BJ (cell line): ENCODE measurements around the gene SEC14L3. TPM values are rescaled to one million over a fixed set of nuclear protein-coding genes. Genes with fewer than 3 reads are reported as not detected.

Source experiments
- CTCF ChIA-PET: fragments of 350-600 bp; formaldehyde crosslinking; extraction: SDS; loops from one replicate; lab custom pipeline; 2021; ENCODE audit warnings: antibody characterized with exemption, inconsistent platforms; lab: Yijun Ruan, JAX
- POLR2A ChIA-PET: fragments of 300-600 bp; sonication (Branson Sonifier 250); formaldehyde crosslinking; extraction: SDS; loops from one replicate; lab custom pipeline; 2021; ENCODE audit warnings: antibody characterized with exemption; lab: Charles Lee
- DNase-seq: peaks from one replicate; pipeline ENCODE4 v3.0.0-alpha.2; 2011; ENCODE audit warnings: low read depth
- H3K27me3 ChIP-seq: 2 replicates; pipeline ENCODE4 v1.6.0; 2011; ENCODE audit warnings: low read length; ENCODE audit not compliant: control insufficient read depth, insufficient read depth
- H3K36me3 ChIP-seq: 2 replicates; pipeline ENCODE4 v1.5.1; 2011; ENCODE audit warnings: low read length; ENCODE audit not compliant: control insufficient read depth, insufficient read depth
- H3K4me3 ChIP-seq: 2 replicates; pipeline ENCODE4 v1.5.1; 2011; ENCODE audit warnings: low read depth, mild to moderate bottlenecking, control low read depth, low read length
- polyA plus RNA-seq: library from polyadenylated mRNA; depleted of rRNA; stranded (reverse); fragments of >200 nt; gene quantifications from 2 replicates; pipeline ENCODE4 v1.2.3, GENCODE V29; 2011
- TF ChIP-seq, protein P1 (sequence below): IDR thresholded peaks from 2 replicates; pipeline ENCODE4 v1.5.1; 2011; ENCODE audit warnings: low read depth, mild to moderate bottlenecking, control low read depth, inconsistent platforms, low read length, moderate library complexity; ENCODE audit not compliant: insufficient read depth

The SEC14L3 gene
- polyA plus RNA-seq, 1 experiment, result not detected

DNA sequence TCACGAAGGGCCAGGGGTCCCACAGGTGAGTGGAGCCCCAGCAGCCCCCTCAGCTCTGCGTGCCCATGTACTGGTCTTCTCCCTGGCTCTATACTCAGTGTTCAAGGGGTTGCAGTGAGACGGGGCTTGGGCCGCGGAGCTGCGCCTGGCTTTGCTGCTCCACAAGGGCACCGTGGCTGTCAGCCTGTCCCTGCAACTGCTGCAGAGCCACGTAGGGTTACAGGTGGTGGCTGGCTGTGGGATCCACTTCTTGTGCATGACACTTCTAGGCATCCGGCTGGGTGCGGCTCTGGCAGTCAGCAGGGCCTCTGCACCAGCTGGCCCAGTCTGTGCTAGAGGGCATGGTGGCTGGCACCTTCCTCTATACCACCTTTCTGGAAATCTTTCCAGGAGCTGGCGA lies 32.0 kb downstream of the SEC14L3 start:
- ChIA-PET CTCF (no interaction called here), POLR2A (interaction anchor here (0.7 kb wide), 1 partner anchor 13 kb away, joined by 5 read pairs; no protein-coding TSS in a partner anchor)
- Histone ChIP-seq H3K27me3 (0 out of 2 replicates have a peak, but pooled peaks cover 1% of the 10 kb centered on the region), H3K4me3 (no peak overlapping the region), H3K36me3 (no peaks in the 10 kb centered on the region)
- TF ChIP-seq, protein P1, sequence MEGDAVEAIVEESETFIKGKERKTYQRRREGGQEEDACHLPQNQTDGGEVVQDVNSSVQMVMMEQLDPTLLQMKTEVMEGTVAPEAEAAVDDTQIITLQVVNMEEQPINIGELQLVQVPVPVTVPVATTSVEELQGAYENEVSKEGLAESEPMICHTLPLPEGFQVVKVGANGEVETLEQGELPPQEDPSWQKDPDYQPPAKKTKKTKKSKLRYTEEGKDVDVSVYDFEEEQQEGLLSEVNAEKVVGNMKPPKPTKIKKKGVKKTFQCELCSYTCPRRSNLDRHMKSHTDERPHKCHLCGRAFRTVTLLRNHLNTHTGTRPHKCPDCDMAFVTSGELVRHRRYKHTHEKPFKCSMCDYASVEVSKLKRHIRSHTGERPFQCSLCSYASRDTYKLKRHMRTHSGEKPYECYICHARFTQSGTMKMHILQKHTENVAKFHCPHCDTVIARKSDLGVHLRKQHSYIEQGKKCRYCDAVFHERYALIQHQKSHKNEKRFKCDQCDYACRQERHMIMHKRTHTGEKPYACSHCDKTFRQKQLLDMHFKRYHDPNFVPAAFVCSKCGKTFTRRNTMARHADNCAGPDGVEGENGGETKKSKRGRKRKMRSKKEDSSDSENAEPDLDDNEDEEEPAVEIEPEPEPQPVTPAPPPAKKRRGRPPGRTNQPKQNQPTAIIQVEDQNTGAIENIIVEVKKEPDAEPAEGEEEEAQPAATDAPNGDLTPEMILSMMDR, result no peak
- no peak for DNase-seq

DNA sequence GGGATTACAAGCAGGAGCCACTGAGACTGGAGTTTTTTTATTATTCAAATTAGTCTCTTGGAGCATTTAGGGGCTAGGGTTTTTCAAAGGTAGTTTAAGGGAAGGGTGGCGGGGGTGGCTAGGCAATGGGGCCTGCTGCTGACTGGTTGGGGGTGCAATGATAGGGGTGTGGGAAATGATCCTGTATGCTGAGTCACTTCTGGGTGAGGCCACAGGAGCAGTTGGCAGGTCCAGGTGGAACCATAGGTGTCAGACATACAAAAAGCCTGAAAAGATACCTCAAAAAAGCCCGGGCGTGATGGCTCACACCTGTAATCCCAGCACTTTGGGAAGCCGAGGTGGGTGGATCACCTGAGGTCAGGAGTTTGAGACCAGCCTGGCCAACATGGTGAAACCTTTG lies 32.6 kb downstream of the SEC14L3 start:
- H3K4me3 ChIP-seq, result no peak overlapping the region
- POLR2A ChIA-PET, result interaction anchor here (0.7 kb wide), 1 partner anchor 13 kb away, joined by 5 read pairs; no protein-coding TSS in a partner anchor
- CTCF ChIA-PET, result interaction anchor here (3.2 kb wide), 1 partner anchor 13 kb away, joined by 16 read pairs; no protein-coding TSS in a partner anchor
- DNase-seq, result no peak
- no peaks in the 10 kb centered on the region for H3K36me3 ChIP-seq
- TF ChIP-seq, protein P1, result no peak
- H3K27me3 ChIP-seq, result 0 out of 2 replicates have a peak, but pooled peaks cover 1% of the 10 kb centered on the region

DNA sequence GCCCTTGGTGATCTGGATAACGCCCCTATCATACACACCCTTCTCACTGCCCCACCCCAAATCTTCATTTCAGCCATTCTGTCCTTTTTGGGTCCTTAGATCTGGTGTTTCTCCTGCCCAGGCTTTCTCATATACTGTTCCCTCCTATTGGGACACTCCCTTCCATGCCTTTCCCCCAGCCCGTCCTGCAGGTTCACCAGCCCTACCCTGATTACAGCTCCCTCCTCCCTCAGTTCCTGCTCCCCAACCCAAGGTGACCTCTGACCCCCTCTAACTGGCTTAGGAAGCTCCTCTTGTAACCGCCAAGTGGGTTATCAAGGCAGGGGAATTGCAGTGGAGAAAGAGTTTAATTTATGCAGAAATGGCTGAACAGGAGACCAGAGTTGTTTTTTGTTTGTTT lies 33.3 kb downstream of the SEC14L3 start:
- Histone ChIP-seq H3K27me3 (0 out of 2 replicates have a peak, but pooled peaks cover 1% of the 10 kb centered on the region), H3K4me3 (no peak overlapping the region), H3K36me3 (no peaks in the 10 kb centered on the region)
- POLR2A ChIA-PET, result no interaction called here
- DNase-seq, result no peak
- CTCF ChIA-PET, result interaction anchor here (3.2 kb wide), 1 partner anchor 12 kb away, joined by 16 read pairs; no protein-coding TSS in a partner anchor
- TF ChIP-seq, protein P1, result no peak

DNA sequence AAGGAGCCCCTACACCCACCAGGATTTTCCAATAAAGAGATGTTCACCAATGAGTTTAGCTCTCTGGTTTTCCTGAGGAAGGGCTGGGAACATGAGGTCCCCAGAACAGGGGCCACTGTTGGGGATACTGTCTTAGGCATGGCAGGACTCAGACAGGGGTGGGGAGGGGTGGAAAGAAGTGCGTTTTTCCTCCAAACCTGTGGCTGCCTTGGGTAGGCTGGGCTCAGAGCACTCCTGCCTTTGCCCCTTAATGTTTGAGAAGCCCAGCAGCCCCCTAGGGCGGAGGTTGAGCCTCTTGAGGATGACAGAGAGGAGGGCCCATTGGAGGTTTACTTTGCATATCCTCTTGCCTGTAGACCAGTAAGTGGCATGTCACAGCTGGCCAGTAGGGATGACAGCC lies 35.6 kb downstream of the SEC14L3 start:
- POLR2A ChIA-PET, result no interaction called here
- CTCF ChIA-PET, result interaction anchor here (1.3 to 3.2 kb wide), 4 partner anchors 10 to 70 kb away, joined by 4 to 16 read pairs (median 8); no protein-coding TSS in a partner anchor

DNA sequence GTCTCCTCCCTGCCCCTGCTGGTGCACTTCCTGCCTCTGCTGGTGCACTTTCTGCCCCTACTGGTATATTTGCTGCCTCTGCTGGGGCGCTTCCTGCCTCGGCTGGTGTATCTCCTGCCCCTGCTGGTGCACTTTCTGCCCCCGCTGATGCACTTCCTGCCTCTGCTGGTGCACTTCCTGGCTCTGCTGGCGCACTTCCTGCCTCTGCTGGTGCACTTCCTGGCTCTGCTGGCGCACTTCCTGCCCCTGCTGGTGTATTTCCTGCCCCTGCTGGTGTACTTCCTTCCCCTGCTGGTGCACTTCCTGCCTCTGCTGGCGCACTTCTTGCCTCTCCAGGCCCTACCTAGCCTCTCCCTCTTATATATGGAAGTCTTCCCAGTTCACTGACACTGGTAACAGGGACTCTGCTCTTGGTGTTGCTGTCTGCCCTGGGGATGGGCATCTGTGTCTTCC lies 36.1 kb downstream of the SEC14L3 start:
- POLR2A ChIA-PET, result no interaction called here
- CTCF ChIA-PET, result interaction anchor here (1.3 to 3.2 kb wide), 3 partner anchors 9 to 71 kb away, joined by 4 to 16 read pairs (median 6); no protein-coding TSS in a partner anchor

More for the DNA sequence above, 35.6 kb downstream of the SEC14L3 start:
- Histone ChIP-seq H3K27me3 (0 out of 2 replicates have a peak, but pooled peaks cover 1% of the 10 kb centered on the region), H3K4me3 (no peak overlapping the region), H3K36me3 (no peaks in the 10 kb centered on the region)
- TF ChIP-seq, protein P1, result no peak
- DNase-seq, result no peak

More for the DNA sequence above, 36.1 kb downstream of the SEC14L3 start:
- no peaks in the 10 kb centered on the region for H3K27me3 ChIP-seq
- TF ChIP-seq, protein P1, result no peak
- DNase-seq, result no peak
- H3K36me3 ChIP-seq, result no peaks in the 10 kb centered on the region
- no peak overlapping the region for H3K4me3 ChIP-seq
